A549 (cell line): ENCODE results near the gene DHX58.

Source experiments
- BHLHE40 ChIP-seq: IDR thresholded peaks from 2 replicates; pipeline ENCODE4 v1.6.1; 2012; ENCODE audit warnings: low read depth, low read length, inconsistent platforms
- CHD2 ChIP-seq: fragments of 150-350 bp; IDR thresholded peaks from 2 replicates; pipeline ENCODE4 v1.6.1; 2014; ENCODE audit warnings: low read length; ENCODE audit not compliant: partially characterized antibody
- CHD4 ChIP-seq: fragments of 200-600 bp; sonication (generic); IDR thresholded peaks from 2 replicates; pipeline ENCODE4 v1.6.1; 2016; ENCODE audit warnings: antibody characterized with exemption, mild to moderate bottlenecking, borderline replicate concordance
- ESRRA ChIP-seq: fragments of 150-350 bp; IDR thresholded peaks from 2 replicates; pipeline ENCODE4 v1.6.1; 2014; ENCODE audit warnings: mild to moderate bottlenecking, low read length, borderline replicate concordance
- GATA3 ChIP-seq: IDR thresholded peaks from 2 replicates; pipeline ENCODE4 v1.6.1; 2012; ENCODE audit warnings: borderline replicate concordance
- HDAC2 ChIP-seq: fragments of 200-600 bp; sonication (generic); IDR thresholded peaks from 2 replicates; pipeline ENCODE4 v1.6.1; 2016
- HOXA7 ChIP-seq: fragments of 250-450 bp; sonication (Bioruptor Pico); IDR thresholded peaks from 2 replicates; pipeline ENCODE4 v1.5.0; 2020; ENCODE audit warnings: mild to moderate bottlenecking, moderate library complexity
- MYC ChIP-seq: IDR thresholded peaks from 2 replicates; pipeline ENCODE4 v1.6.1; 2012; ENCODE audit warnings: mild to moderate bottlenecking, inconsistent platforms, low read length, improper control_type of control experiment, borderline replicate concordance
- PHF8 ChIP-seq: fragments of 200-600 bp; sonication (generic); IDR thresholded peaks from 2 replicates; pipeline ENCODE4 v1.6.1; 2016; ENCODE audit warnings: low read depth, mild to moderate bottlenecking, antibody characterized with exemption, moderate library complexity, borderline replicate concordance
- POLR2A ChIP-seq: IDR thresholded peaks from 2 replicates; pipeline ENCODE4 v1.6.1; 2012; ENCODE audit warnings: mild to moderate bottlenecking, low read length
- TF ChIP-seq, protein P1 (sequence below): fragments of 150-350 bp; IDR thresholded peaks from 2 replicates; pipeline ENCODE4 v1.6.1; 2014; ENCODE audit warnings: low read depth, mild to moderate bottlenecking, low read length
- TF ChIP-seq, protein P2 (sequence below): fragments of >200 bp; sonication (Bioruptor Twin); formaldehyde crosslinking; IDR thresholded peaks from 3 replicates; pipeline ENCODE4 v1.5.1; 2016
- TF ChIP-seq, protein P3 (sequence below): IDR thresholded peaks from 2 replicates; pipeline ENCODE4 v1.6.1; 2012
- TF ChIP-seq, protein P4 (sequence below): fragments of 200-600 bp; sonication (generic); IDR thresholded peaks from 2 replicates; pipeline ENCODE4 v1.6.1; 2016; ENCODE audit warnings: antibody characterized with exemption, mild to moderate bottlenecking, moderate library complexity

DNA sequence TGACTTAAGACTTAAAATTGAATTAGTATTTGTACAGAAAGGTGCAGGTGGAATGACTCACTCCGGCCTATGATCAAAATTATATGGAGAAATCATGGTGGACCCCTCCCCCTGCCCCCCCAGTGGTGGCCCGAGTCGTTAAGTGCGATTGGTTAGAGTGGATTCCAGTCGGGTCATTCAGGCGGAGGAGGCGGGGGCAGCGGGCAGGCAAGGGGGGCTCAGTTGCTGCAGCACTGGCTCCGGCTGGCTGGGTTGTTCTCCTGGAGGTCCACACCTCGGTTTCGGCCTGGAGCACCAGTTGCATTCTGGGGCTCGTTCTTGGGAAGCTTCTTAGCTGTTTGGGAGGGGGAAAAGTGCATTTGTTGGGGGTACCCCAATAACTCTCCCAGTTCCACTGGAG lies 13.1 kb upstream of the DHX58 start:
- TF ChIP-seq MYC, result no peak
- TF ChIP-seq, protein P1, sequence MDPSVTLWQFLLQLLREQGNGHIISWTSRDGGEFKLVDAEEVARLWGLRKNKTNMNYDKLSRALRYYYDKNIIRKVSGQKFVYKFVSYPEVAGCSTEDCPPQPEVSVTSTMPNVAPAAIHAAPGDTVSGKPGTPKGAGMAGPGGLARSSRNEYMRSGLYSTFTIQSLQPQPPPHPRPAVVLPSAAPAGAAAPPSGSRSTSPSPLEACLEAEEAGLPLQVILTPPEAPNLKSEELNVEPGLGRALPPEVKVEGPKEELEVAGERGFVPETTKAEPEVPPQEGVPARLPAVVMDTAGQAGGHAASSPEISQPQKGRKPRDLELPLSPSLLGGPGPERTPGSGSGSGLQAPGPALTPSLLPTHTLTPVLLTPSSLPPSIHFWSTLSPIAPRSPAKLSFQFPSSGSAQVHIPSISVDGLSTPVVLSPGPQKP, result no peak
- TF ChIP-seq, protein P2, sequence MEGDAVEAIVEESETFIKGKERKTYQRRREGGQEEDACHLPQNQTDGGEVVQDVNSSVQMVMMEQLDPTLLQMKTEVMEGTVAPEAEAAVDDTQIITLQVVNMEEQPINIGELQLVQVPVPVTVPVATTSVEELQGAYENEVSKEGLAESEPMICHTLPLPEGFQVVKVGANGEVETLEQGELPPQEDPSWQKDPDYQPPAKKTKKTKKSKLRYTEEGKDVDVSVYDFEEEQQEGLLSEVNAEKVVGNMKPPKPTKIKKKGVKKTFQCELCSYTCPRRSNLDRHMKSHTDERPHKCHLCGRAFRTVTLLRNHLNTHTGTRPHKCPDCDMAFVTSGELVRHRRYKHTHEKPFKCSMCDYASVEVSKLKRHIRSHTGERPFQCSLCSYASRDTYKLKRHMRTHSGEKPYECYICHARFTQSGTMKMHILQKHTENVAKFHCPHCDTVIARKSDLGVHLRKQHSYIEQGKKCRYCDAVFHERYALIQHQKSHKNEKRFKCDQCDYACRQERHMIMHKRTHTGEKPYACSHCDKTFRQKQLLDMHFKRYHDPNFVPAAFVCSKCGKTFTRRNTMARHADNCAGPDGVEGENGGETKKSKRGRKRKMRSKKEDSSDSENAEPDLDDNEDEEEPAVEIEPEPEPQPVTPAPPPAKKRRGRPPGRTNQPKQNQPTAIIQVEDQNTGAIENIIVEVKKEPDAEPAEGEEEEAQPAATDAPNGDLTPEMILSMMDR, result no peak
- TF ChIP-seq ESRRA, result no peak
- no peak for TF ChIP-seq HOXA7 (CRISPR knock-in tag)
- no peak for TF ChIP-seq CHD4
- no peak for TF ChIP-seq POLR2A
- no peak for TF ChIP-seq CHD2
- TF ChIP-seq GATA3, result no peak
- TF ChIP-seq PHF8, result no peak
- TF ChIP-seq, protein P3, sequence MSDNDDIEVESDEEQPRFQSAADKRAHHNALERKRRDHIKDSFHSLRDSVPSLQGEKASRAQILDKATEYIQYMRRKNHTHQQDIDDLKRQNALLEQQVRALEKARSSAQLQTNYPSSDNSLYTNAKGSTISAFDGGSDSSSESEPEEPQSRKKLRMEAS, result no peak
- no peak for TF ChIP-seq BHLHE40
- TF ChIP-seq, protein P4, sequence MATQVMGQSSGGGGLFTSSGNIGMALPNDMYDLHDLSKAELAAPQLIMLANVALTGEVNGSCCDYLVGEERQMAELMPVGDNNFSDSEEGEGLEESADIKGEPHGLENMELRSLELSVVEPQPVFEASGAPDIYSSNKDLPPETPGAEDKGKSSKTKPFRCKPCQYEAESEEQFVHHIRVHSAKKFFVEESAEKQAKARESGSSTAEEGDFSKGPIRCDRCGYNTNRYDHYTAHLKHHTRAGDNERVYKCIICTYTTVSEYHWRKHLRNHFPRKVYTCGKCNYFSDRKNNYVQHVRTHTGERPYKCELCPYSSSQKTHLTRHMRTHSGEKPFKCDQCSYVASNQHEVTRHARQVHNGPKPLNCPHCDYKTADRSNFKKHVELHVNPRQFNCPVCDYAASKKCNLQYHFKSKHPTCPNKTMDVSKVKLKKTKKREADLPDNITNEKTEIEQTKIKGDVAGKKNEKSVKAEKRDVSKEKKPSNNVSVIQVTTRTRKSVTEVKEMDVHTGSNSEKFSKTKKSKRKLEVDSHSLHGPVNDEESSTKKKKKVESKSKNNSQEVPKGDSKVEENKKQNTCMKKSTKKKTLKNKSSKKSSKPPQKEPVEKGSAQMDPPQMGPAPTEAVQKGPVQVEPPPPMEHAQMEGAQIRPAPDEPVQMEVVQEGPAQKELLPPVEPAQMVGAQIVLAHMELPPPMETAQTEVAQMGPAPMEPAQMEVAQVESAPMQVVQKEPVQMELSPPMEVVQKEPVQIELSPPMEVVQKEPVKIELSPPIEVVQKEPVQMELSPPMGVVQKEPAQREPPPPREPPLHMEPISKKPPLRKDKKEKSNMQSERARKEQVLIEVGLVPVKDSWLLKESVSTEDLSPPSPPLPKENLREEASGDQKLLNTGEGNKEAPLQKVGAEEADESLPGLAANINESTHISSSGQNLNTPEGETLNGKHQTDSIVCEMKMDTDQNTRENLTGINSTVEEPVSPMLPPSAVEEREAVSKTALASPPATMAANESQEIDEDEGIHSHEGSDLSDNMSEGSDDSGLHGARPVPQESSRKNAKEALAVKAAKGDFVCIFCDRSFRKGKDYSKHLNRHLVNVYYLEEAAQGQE, result no peak
- TF ChIP-seq HDAC2, result no peak
